AG04450 (cell line): ENCODE measurements around the gene AATK. TPM values are rescaled to one million over a fixed set of nuclear protein-coding genes. Genes with fewer than 3 reads are reported as not detected.

Experiments
- CTCF ChIA-PET: fragments of 300-600, 350-600 bp; formaldehyde crosslinking; extraction: SDS; loops from one replicate; lab custom pipeline; 2022; ENCODE audit warnings: antibody characterized with exemption, inconsistent platforms; lab: Charles Lee
- POLR2A ChIA-PET: fragments of 350-600 bp; formaldehyde crosslinking; extraction: SDS; loops from one replicate; lab custom pipeline; 2021; ENCODE audit warnings: antibody characterized with exemption, inconsistent platforms; lab: Yijun Ruan, JAX
- DNase-seq: peaks from one replicate; pipeline ENCODE4 v3.0.0-alpha.2; 2011; ENCODE audit warnings: low read depth, low spot score
- H3K27ac ChIP-seq: one replicate; pipeline ENCODE4 v1.5.1; 2012; ENCODE audit warnings: low read depth, low read length, control low read depth
- H3K27me3 ChIP-seq: one replicate; pipeline ENCODE4 v1.6.0; 2012; ENCODE audit warnings: low read length; ENCODE audit not compliant: control insufficient read depth, insufficient read depth
- H3K4me3 ChIP-seq: 2 replicates; pipeline ENCODE4 v1.5.1; 2011; ENCODE audit warnings: mild to moderate bottlenecking, low read depth, low read length, control low read depth
- H3K9me3 ChIP-seq: 2 replicates; pipeline ENCODE4 v1.5.1; 2012; ENCODE audit warnings: low read length; ENCODE audit not compliant: control insufficient read depth, insufficient read depth
- CTCF ChIP-seq: IDR thresholded peaks from 2 replicates; pipeline ENCODE4 v1.5.1; 2011; ENCODE audit warnings: low read depth, low read length, control low read depth, inconsistent platforms
- polyA plus RNA-seq: library from polyadenylated mRNA; depleted of rRNA; stranded (reverse); fragments of >200 nt; gene quantifications from 2 replicates; pipeline ENCODE4 v1.2.3, GENCODE V29; 2011

Gene AATK
- polyA plus RNA-seq, 1 experiment: 0.16 TPM

DNA sequence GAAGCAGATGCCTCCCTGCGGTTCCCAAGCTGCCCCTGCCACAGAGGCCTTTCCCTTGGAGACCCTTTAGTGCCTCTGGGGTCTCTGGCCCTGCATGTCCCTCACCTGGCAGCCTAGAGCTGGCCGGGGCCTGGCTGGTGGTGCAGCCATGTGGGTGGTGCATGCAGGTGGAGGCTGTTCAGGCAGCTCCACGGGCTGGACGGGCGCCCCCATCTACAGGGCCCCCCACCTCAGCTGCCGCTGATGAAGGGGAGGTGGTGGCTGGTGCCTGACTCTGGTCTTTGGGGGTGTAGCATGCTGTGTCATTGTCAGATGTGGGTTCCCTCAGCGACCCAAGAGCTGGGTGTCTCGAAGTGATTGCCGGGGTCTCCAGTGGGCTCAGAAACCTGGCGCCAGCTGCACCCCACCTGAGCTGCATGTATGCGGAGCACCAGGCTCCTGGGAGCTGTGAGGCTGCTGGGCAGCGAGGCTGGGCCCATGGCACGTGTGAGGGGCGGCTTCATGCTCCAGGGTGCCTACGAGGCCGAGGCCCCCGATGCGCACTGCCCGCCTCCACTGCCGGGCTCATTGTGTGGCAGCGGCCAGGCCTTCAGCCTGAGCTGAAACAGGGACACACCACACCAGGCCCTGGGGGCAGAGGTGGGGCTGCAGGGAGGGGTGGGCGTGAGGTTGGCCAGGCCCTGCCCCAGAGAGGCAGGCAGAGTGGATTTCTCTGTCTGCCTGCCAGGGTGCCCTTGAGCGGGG lies 74.1 kb downstream of the AATK start:
- no peak for TF ChIP-seq CTCF
- H3K27ac ChIP-seq: no peak overlapping the region
- H3K9me3 ChIP-seq: no peaks in the 10 kb centered on the region
- ChIA-PET POLR2A (no interaction called here), CTCF (interaction anchor here (1.1 kb wide), 1 partner anchor 10 kb away, joined by 4 read pairs; no protein-coding TSS in a partner anchor)
- no peaks in the 10 kb centered on the region for H3K27me3 ChIP-seq
- no peak overlapping the region for H3K4me3 ChIP-seq
- no peak for DNase-seq

GRCh38 chr17:81091154-81091553 lies 74.9 kb downstream of the AATK start:
- ChIA-PET CTCF (no interaction called here), POLR2A (no interaction called here)
- Histone ChIP-seq H3K27me3 (no peaks in the 10 kb centered on the region), H3K27ac (no peak overlapping the region), H3K9me3 (no peaks in the 10 kb centered on the region), H3K4me3 (no peak overlapping the region)
- no peak for TF ChIP-seq CTCF
- no peak for DNase-seq

- ChIA-PET POLR2A (no interaction called here), CTCF (interaction anchor here (1.3 kb wide), 1 partner anchor 9 kb away, joined by 5 read pairs; no protein-coding TSS in a partner anchor)
- Histone ChIP-seq H3K27ac (no peak overlapping the region), H3K27me3 (no peaks in the 10 kb centered on the region), H3K9me3 (no peaks in the 10 kb centered on the region), H3K4me3 (no peak overlapping the region)
- no peak for DNase-seq
- TF ChIP-seq CTCF: no peak
Measured at GRCh38 chr17:81090361-81091136, 75.5 kb downstream of the AATK start.

DNA sequence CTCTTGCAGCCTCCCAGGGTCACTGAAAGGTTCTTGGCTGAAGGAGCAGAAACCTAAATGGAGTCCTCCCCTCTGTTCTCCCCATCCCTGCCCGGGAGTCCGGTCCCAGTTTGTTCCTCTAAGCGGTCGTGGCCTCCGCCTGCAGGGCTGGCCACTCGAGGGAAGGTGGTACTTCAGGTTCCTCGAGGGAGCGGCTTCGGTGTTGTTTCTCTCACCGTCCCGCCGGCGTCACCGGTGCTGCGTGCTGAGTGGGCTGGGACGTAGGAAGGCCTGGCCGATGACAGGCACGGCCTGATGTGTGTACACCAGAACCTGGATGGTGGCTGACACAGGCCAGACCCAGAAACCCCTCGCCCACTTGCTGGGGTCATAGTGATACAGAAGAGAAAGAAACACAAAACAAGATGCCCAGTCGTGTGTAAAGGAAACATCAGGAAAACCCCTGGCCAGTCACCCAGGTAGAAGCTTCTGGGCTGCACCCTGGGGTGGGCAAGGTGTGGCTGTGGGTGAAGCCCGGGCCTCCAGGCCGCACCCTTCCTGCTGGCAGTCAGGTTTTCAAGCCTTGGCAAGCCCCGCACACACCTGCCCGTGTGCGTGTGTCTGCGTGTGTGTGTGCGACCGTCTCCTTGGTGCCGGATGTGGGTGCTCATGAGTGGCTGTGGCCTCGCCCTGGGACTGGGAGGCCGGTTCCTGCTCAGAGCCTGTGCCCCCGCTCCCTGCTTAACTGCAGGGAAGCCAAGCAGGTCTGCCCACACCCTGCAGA lies 79.1 kb downstream of the AATK start:
- Histone ChIP-seq H3K27ac (no peak overlapping the region), H3K4me3 (no peak overlapping the region), H3K9me3 (no peaks in the 10 kb centered on the region; the same call in 1 of the 2 replicates), H3K27me3 (no peaks in the 10 kb centered on the region)
- no peak for TF ChIP-seq CTCF
- DNase-seq: no peak
- ChIA-PET POLR2A (no interaction called here), CTCF (no interaction called here)
